Activated CD4-positive, alpha-beta T cell treated with anti-CD3 and anti-CD28 coated beads, Interleukin-2, amount 10 ng/mL, durations not matched to agents 7 days and 5 days (primary cell): ENCODE results near the gene GSG1L2. TPM values are rescaled to one million over a fixed set of nuclear protein-coding genes. Genes with fewer than 3 reads are reported as not detected.

Experiments used
- CTCF ChIA-PET: fragments of 350-600 bp; sonication (Branson Sonifier 250); formaldehyde crosslinking; loops from one replicate; lab custom pipeline; 2021; ENCODE audit warnings: antibody characterized with exemption; lab: Charles Lee
- POLR2A ChIA-PET: fragments of 350-600 bp; sonication (Branson Sonifier 250); formaldehyde crosslinking; loops from one replicate; lab custom pipeline; 2021; ENCODE audit warnings: antibody characterized with exemption; lab: Charles Lee
- DNase-seq: peaks from one replicate; pipeline ENCODE4 v3.0.0-alpha.2; 2020
- H3K27ac Mint-ChIP-seq: one replicate; pipeline ENCODE4 v1.8.0; 2021; ENCODE audit warnings: mild to moderate bottlenecking, moderate library complexity, mixed read lengths
- H3K27me3 Mint-ChIP-seq: one replicate; pipeline ENCODE4 v1.8.0; 2021; ENCODE audit warnings: mixed read lengths
- H3K36me3 Mint-ChIP-seq: one replicate; pipeline ENCODE4 v1.8.0; 2021; ENCODE audit warnings: low read depth, mixed read lengths
- H3K4me1 Mint-ChIP-seq: one replicate; pipeline ENCODE4 v1.8.0; 2021; ENCODE audit warnings: mixed read lengths
- H3K4me3 Mint-ChIP-seq: one replicate; pipeline ENCODE4 v1.8.0; 2021; ENCODE audit warnings: mild to moderate bottlenecking, moderate library complexity, mixed read lengths
- H3K9me3 Mint-ChIP-seq: one replicate; pipeline ENCODE4 v1.8.0; 2021; ENCODE audit warnings: mixed read lengths
- total RNA-seq, 2 experiments: library from RNA; stranded (reverse); gene quantifications; one replicate each; pipeline ENCODE4 v1.2.3, GENCODE V29; 2021

Gene GSG1L2
- total RNA-seq, 2 experiments from 2014 or later: not detected

DNA sequence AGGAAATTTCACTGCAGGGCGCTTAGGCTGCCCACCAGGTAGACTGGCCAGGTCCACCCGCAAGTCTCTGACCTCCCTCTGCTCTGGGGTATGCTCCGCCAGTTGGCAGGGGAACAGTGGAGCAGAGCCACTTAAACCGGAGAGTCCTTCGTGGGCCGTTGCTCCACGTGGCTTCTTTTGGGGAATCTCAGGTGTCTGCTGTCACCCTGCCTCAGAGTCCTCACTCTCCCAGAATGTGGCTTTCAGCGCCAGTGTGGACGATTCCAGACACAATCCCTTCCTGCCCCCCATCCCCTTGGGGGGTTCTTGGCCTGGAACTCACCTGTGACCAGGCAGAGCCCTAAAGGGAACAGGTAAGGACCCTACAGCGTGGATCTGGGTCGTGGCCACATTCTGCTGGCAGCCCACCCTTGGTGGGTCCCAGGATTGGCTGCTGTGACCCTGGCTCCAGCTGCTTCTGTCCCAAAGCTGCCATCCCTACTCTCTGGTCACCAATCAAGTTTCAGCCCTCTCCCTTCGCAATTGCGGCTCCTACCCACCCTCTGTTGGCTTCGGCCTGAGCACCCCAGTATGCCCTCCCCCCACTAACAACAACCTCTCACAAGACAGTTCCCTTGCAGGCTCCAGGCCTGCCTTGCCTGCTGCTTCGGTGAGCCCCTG, 52.7 kb downstream of the GSG1L2 start:
- Mint-ChIP-seq H3K4me1 (no peaks in the 10 kb centered on the region), H3K36me3 (no peaks in the 10 kb centered on the region), H3K9me3 (no peaks in the 10 kb centered on the region), H3K27ac (no peak overlapping the region), H3K27me3 (no peaks in the 10 kb centered on the region), H3K4me3 (no peak overlapping the region)
- POLR2A ChIA-PET: no interaction called here
- DNase-seq: no peak
- CTCF ChIA-PET: interaction anchor here (0.7 kb wide), 1 partner anchor 48 kb away, joined by 3 read pairs; no protein-coding TSS in a partner anchor

DNA sequence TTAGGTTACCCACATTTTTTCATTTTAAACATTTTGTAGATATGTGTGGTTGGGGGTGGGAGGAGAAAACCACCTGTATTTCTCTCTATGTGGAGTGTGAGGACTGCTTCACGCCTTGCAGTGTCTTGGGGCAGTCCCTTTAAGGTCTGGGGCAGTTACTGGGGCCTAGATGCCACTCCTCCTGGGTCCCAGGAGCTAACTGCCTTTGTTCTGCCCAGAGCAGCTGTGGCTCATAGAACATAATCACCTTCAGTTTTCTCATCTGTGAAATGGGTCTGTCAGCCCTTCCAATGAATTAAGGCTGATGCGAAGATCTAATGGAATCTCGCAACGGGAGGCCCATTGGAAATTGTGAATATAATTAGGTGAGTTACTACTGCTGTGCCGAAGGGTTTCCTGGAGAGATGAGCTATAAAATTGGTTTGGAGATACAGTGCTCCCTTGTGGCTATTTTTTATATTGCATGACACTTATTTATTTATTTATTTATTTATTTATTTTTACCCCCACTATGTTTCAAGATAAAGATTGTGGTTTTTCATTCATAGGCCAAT, 53.4 kb downstream of the GSG1L2 start:
- H3K9me3 Mint-ChIP-seq: no peaks in the 10 kb centered on the region
- CTCF ChIA-PET: interaction anchor here (0.7 to 1.3 kb wide), 3 partner anchors 10 to 47 kb away, joined by 3 read pairs; no protein-coding TSS in a partner anchor

DNA sequence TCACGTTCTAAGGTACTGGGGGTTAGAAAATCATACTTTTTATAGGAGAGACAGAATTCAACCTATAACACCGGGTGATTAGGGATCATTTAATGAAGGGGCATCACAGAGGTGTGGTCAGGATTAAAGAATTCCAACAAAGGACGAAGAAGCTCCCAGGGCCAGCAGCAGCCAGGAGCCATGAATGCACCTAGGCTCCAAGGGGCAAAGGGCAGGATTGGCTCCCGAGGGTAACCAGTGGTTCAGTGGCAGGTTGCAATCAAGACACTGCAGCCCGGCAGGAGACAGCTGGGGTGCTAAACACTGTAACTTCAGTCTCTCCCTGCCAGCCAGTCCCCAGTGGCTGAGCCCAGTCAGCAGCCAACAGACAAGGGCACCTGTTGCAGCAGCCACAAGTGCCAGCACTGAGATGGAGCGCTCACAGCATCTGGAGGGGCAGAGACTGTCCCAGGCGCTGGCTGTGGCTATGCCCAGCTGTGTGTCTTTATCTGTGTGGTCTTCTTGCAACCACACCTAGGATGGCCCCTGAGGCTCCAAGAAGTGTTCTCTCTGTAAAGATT, 54.4 kb downstream of the GSG1L2 start:
- no peak overlapping the region for H3K4me3 Mint-ChIP-seq
- DNase-seq: no peak
- no peaks in the 10 kb centered on the region for H3K4me1 Mint-ChIP-seq
- H3K27me3 Mint-ChIP-seq: no peaks in the 10 kb centered on the region
- H3K9me3 Mint-ChIP-seq: no peaks in the 10 kb centered on the region
- POLR2A ChIA-PET: no interaction called here
- no peak overlapping the region for H3K27ac Mint-ChIP-seq
- H3K36me3 Mint-ChIP-seq: no peaks in the 10 kb centered on the region
- CTCF ChIA-PET: interaction anchor here (1.3 kb wide), 1 partner anchor 11 kb away, joined by 3 read pairs; no protein-coding TSS in a partner anchor

More for the DNA sequence above, 53.4 kb downstream of the GSG1L2 start:
- H3K36me3 Mint-ChIP-seq: no peaks in the 10 kb centered on the region
- H3K4me1 Mint-ChIP-seq: no peaks in the 10 kb centered on the region
- POLR2A ChIA-PET: interaction anchor here (0.6 kb wide), 1 partner anchor 87 kb away, joined by 3 read pairs; no protein-coding TSS in a partner anchor
- H3K4me3 Mint-ChIP-seq: no peak overlapping the region
- no peak for DNase-seq
- no peak overlapping the region for H3K27ac Mint-ChIP-seq
- no peaks in the 10 kb centered on the region for H3K27me3 Mint-ChIP-seq

DNA sequence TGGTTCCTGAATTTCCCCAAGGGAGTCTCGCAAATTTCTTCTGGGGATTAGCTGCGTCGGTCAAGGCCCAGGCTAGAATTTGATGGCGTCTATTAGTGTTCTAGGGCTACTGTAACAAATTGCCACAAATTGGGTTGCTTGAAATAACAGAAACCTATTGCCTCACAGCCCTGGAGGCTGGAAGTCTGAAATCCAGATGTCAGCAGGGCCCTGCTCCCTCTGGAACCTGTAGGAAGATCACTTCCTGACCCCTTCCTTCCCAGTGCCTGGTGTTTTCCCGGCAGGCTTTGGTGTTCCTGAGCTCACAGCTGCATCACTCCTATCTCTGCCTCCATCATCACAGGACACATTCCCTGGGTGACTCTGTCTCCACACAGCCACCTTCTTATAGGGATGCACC, 54.9 kb downstream of the GSG1L2 start:
- DNase-seq: no peak
- Mint-ChIP-seq H3K4me3 (no peak overlapping the region), H3K9me3 (no peaks in the 10 kb centered on the region), H3K27ac (no peak overlapping the region), H3K27me3 (no peaks in the 10 kb centered on the region), H3K4me1 (no peaks in the 10 kb centered on the region), H3K36me3 (no peaks in the 10 kb centered on the region)
- ChIA-PET POLR2A (no interaction called here), CTCF (no interaction called here)

DNA sequence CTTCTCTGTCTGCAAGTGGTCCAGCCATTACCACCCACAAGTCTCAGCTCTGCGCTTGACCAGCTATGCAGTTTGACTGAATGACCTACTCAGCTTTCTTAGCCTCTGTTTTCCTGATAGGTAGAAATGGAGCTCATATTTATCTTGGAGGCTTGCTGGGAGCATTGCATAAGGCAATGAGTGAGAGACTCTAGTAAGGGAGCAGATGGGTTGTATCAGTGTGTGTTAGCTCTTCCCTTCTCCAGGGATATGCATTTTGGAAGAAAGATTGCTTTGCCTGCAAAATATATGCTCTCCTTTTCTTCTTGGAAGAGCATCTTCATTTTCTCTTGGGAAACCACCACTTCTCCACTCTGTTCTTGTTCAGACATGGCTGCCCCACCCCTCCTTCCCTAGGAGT, 56.6 kb downstream of the GSG1L2 start:
- ChIA-PET POLR2A (no interaction called here), CTCF (no interaction called here)

DNA sequence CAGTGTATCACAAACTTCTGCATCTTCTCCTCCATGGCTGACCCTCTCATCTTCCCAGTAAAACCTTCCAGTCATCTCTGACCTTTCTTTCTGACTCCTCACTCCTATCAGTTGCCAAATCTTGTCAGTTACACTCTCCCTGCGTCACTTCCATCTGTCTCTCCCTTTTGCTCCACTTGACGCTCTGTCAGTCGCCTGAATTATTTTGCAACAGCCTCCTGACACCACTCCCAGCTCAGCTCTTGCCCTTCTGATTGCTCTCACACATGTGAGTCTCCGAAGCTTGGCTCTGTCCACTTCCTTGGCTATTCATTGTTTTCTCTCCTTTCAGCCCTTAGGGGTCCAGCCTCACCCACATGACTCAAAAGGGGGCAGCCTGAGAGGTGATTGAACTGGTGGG, 58.2 kb downstream of the GSG1L2 start:
- no peaks in the 10 kb centered on the region for H3K4me1 Mint-ChIP-seq
- H3K27ac Mint-ChIP-seq: no peak overlapping the region
- POLR2A ChIA-PET: no interaction called here
- no peak overlapping the region for H3K4me3 Mint-ChIP-seq
- no peaks in the 10 kb centered on the region for H3K36me3 Mint-ChIP-seq
- no peaks in the 10 kb centered on the region for H3K27me3 Mint-ChIP-seq
- DNase-seq: no peak
- H3K9me3 Mint-ChIP-seq: no peaks in the 10 kb centered on the region
- CTCF ChIA-PET: no interaction called here

More for the DNA sequence above, 56.6 kb downstream of the GSG1L2 start:
- no peaks in the 10 kb centered on the region for H3K36me3 Mint-ChIP-seq
- H3K27ac Mint-ChIP-seq: no peak overlapping the region
- no peaks in the 10 kb centered on the region for H3K9me3 Mint-ChIP-seq
- no peaks in the 10 kb centered on the region for H3K4me1 Mint-ChIP-seq
- H3K27me3 Mint-ChIP-seq: no peaks in the 10 kb centered on the region
- no peak overlapping the region for H3K4me3 Mint-ChIP-seq
- no peak for DNase-seq

DNA sequence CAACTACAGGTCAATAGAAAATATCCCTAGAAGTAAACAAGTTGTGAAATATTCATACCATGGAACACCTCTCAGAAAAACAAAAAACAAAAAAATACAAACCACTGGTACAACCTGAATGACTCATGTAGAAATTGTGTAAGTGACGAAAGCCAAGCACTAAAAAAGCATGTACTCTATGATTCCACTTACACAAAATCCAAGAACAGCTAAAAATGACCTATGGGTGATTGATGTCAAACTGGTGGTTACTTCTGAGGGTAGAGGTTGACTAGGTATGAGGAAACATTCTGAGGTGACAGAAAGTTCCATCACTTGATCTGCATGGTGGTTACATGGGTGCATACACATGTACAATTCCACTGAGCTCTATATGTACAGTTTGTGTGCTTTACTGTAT, 61.6 kb downstream of the GSG1L2 start:
- H3K36me3 Mint-ChIP-seq: no peaks in the 10 kb centered on the region
- no peak for DNase-seq
- H3K9me3 Mint-ChIP-seq: no peaks in the 10 kb centered on the region
- POLR2A ChIA-PET: no interaction called here
- H3K27me3 Mint-ChIP-seq: no peaks in the 10 kb centered on the region
- H3K4me3 Mint-ChIP-seq: no peak overlapping the region
- no peaks in the 10 kb centered on the region for H3K4me1 Mint-ChIP-seq
- no peak overlapping the region for H3K27ac Mint-ChIP-seq
- CTCF ChIA-PET: no interaction called here

DNA sequence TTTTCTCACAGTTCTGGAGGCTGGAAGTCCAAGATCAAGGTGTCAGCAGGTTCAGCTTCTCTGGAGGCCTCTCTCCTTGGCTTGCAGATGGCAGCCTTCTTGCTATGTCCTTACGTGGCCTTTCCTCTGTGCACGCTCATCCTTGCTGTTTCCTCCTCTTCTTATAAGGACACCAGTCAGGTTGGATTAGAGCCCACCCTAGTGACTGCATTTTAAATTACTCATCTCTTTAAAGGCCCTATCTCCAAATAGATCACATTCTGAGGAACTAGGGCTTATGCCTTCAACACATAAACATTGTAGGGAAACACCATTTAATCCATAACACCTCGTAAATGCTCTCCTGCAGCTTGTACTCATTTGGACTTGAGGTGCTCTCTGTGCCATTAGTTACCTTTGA, 66.8 kb downstream of the GSG1L2 start:
- DNase-seq: no peak
- peaks cover 5% of the 10 kb centered on the region for H3K27me3 Mint-ChIP-seq
- H3K27ac Mint-ChIP-seq: no peak overlapping the region
- ChIA-PET POLR2A (no interaction called here), CTCF (no interaction called here)
- no peak overlapping the region for H3K4me3 Mint-ChIP-seq
- H3K36me3 Mint-ChIP-seq: no peaks in the 10 kb centered on the region
- H3K9me3 Mint-ChIP-seq: no peaks in the 10 kb centered on the region
- H3K4me1 Mint-ChIP-seq: no peaks in the 10 kb centered on the region

Other genes starting within 250 kb of the GSG1L2 start
- gene STX8, start 246.3 kb downstream of the GSG1L2 start, total RNA-seq: 10 to 100 TPM; 84.8 to 91.7 TPM
- not detected for gene CFAP52, start 245.4 kb downstream of the GSG1L2 start, total RNA-seq
- gene USP43, start 176.6 kb downstream of the GSG1L2 start, total RNA-seq: under 1 TPM; 0.25 to 0.30 TPM
- not detected for gene DHRS7C, start 30.5 kb downstream of the GSG1L2 start, total RNA-seq
- gene GLP2R, start 3.8 kb upstream of the GSG1L2 start, total RNA-seq: not detected
- not detected for gene RCVRN, start 83.2 kb upstream of the GSG1L2 start, total RNA-seq